Measurements from ENCODE around the gene PDIA5.

PDIA5 gene

GRCh38 chr3:123075359-123075758 is 8.5 kb downstream of the PDIA5 start:
- no peaks in the 10 kb centered on the region for H3K27me3 ChIP-seq (ENCODE audit: insufficient read depth, low read length)
- no peak overlapping the region for H3K4me3 ChIP-seq (ENCODE audit: low read length)
- no peaks in the 10 kb centered on the region for H3K9me3 ChIP-seq (ENCODE audit: insufficient read depth, low read depth, low read length)
- H3K4me1 ChIP-seq (ENCODE audit: insufficient read depth, low read length) = peaks cover 10% of the 10 kb centered on the region
- H3K27ac ChIP-seq (ENCODE audit: low read length) = no peak overlapping the region
- no peak overlapping the region for H3K9ac ChIP-seq (ENCODE audit: low read depth, low read length)
- no peaks in the 10 kb centered on the region for H3K36me3 ChIP-seq (ENCODE audit: insufficient read depth, low read depth, low read length)

GRCh38 chr3:123076112-123076495 is 9.3 kb downstream of the PDIA5 start:
- H3K4me1 ChIP-seq (ENCODE audit: insufficient read depth, low read length) = peaks cover 10% of the 10 kb centered on the region
- H3K36me3 ChIP-seq (ENCODE audit: insufficient read depth, low read depth, low read length) = no peaks in the 10 kb centered on the region
- H3K27ac ChIP-seq (ENCODE audit: low read length) = no peak overlapping the region
- no peak overlapping the region for H3K9ac ChIP-seq (ENCODE audit: low read depth, low read length)
- H3K4me3 ChIP-seq (ENCODE audit: low read length) = no peak overlapping the region
- no peaks in the 10 kb centered on the region for H3K27me3 ChIP-seq (ENCODE audit: insufficient read depth, low read length)
- H3K9me3 ChIP-seq (ENCODE audit: insufficient read depth, low read depth, low read length) = no peaks in the 10 kb centered on the region

- Histone ChIP-seq H3K4me1 (ENCODE audit: insufficient read depth, low read length) (peaks cover 10% of the 10 kb centered on the region), H3K36me3 (ENCODE audit: insufficient read depth, low read depth, low read length) (no peaks in the 10 kb centered on the region), H3K27me3 (ENCODE audit: insufficient read depth, low read length) (no peaks in the 10 kb centered on the region), H3K9ac (ENCODE audit: low read depth, low read length) (no peak overlapping the region), H3K27ac (ENCODE audit: low read length) (no peak overlapping the region), H3K9me3 (ENCODE audit: insufficient read depth, low read depth, low read length) (no peaks in the 10 kb centered on the region), H3K4me3 (ENCODE audit: low read length) (no peak overlapping the region)
These were observed 9.9 kb downstream of the PDIA5 start for GRCh38 chr3:123076496-123077418.

- Histone ChIP-seq H3K9ac (ENCODE audit: low read depth, low read length) (no peak overlapping the region), H3K9me3 (ENCODE audit: insufficient read depth, low read depth, low read length) (no peaks in the 10 kb centered on the region), H3K4me1 (ENCODE audit: insufficient read depth, low read length) (peaks cover 17% of the 10 kb centered on the region), H3K4me3 (ENCODE audit: low read length) (no peak overlapping the region), H3K27me3 (ENCODE audit: insufficient read depth, low read length) (no peaks in the 10 kb centered on the region), H3K36me3 (ENCODE audit: insufficient read depth, low read depth, low read length) (no peaks in the 10 kb centered on the region), H3K27ac (ENCODE audit: low read length) (no peak overlapping the region)
These were observed 11.3 kb downstream of the PDIA5 start for GRCh38 chr3:123078101-123078500.

- peaks cover 33% of the 10 kb centered on the region for H3K4me1 ChIP-seq (ENCODE audit: insufficient read depth, low read length)
- H3K36me3 ChIP-seq (ENCODE audit: insufficient read depth, low read depth, low read length) = no peaks in the 10 kb centered on the region
- H3K9me3 ChIP-seq (ENCODE audit: insufficient read depth, low read depth, low read length) = no peaks in the 10 kb centered on the region
- no peaks in the 10 kb centered on the region for H3K27me3 ChIP-seq (ENCODE audit: insufficient read depth, low read length)
- H3K9ac ChIP-seq (ENCODE audit: low read depth, low read length) = no peak overlapping the region
- no peak overlapping the region for H3K27ac ChIP-seq (ENCODE audit: low read length)
- no peak overlapping the region for H3K4me3 ChIP-seq (ENCODE audit: low read length)
These were observed 14.2 kb downstream of the PDIA5 start for GRCh38 chr3:123080864-123081562.

- Histone ChIP-seq H3K9ac (ENCODE audit: low read depth, low read length) (no peak overlapping the region), H3K27ac (ENCODE audit: low read length) (no peak overlapping the region), H3K4me3 (ENCODE audit: low read length) (no peak overlapping the region), H3K36me3 (ENCODE audit: insufficient read depth, low read depth, low read length) (no peaks in the 10 kb centered on the region), H3K4me1 (ENCODE audit: insufficient read depth, low read length) (peaks cover 35% of the 10 kb centered on the region), H3K9me3 (ENCODE audit: insufficient read depth, low read depth, low read length) (no peaks in the 10 kb centered on the region), H3K27me3 (ENCODE audit: insufficient read depth, low read length) (no peaks in the 10 kb centered on the region)
These were observed 15.0 kb downstream of the PDIA5 start for GRCh38 chr3:123081718-123082369.

GRCh38 chr3:123082370-123083065 is 15.7 kb downstream of the PDIA5 start:
- H3K27me3 ChIP-seq (ENCODE audit: insufficient read depth, low read length) = no peaks in the 10 kb centered on the region
- H3K4me3 ChIP-seq (ENCODE audit: low read length) = no peak overlapping the region
- H3K9me3 ChIP-seq (ENCODE audit: insufficient read depth, low read depth, low read length) = no peaks in the 10 kb centered on the region
- H3K9ac ChIP-seq (ENCODE audit: low read depth, low read length) = no peak overlapping the region
- H3K36me3 ChIP-seq (ENCODE audit: insufficient read depth, low read depth, low read length) = no peaks in the 10 kb centered on the region
- H3K4me1 ChIP-seq (ENCODE audit: insufficient read depth, low read length) = peaks cover 40% of the 10 kb centered on the region
- no peak overlapping the region for H3K27ac ChIP-seq (ENCODE audit: low read length)

- Histone ChIP-seq H3K9ac (ENCODE audit: low read depth, low read length) (no peak overlapping the region), H3K36me3 (ENCODE audit: insufficient read depth, low read depth, low read length) (no peaks in the 10 kb centered on the region), H3K9me3 (ENCODE audit: insufficient read depth, low read depth, low read length) (no peaks in the 10 kb centered on the region), H3K4me1 (ENCODE audit: insufficient read depth, low read length) (peaks cover 48% of the 10 kb centered on the region), H3K4me3 (ENCODE audit: low read length) (no peak overlapping the region), H3K27ac (ENCODE audit: low read length) (no peak overlapping the region), H3K27me3 (ENCODE audit: insufficient read depth, low read length) (no peaks in the 10 kb centered on the region)
These were observed 16.7 kb downstream of the PDIA5 start for GRCh38 chr3:123083383-123084124.

GRCh38 chr3:123084192-123084591 is 17.4 kb downstream of the PDIA5 start:
- peaks cover 48% of the 10 kb centered on the region for H3K4me1 ChIP-seq (ENCODE audit: insufficient read depth, low read length)
- H3K4me3 ChIP-seq (ENCODE audit: low read length) = no peak overlapping the region
- no peak overlapping the region for H3K27ac ChIP-seq (ENCODE audit: low read length)
- H3K9ac ChIP-seq (ENCODE audit: low read depth, low read length) = 0 out of 2 replicates have a peak overlapping the region, but pooled peaks have one; percentile 9
- no peaks in the 10 kb centered on the region for H3K27me3 ChIP-seq (ENCODE audit: insufficient read depth, low read length)
- 0 out of 2 replicates have a peak, but pooled peaks cover 4% of the 10 kb centered on the region for H3K36me3 ChIP-seq (ENCODE audit: insufficient read depth, low read depth, low read length)
- no peaks in the 10 kb centered on the region for H3K9me3 ChIP-seq (ENCODE audit: insufficient read depth, low read depth, low read length)

- Histone ChIP-seq H3K9ac (ENCODE audit: low read depth, low read length) (0 out of 2 replicates have a peak overlapping the region, but pooled peaks have one; percentile 9), H3K4me3 (ENCODE audit: low read length) (no peak overlapping the region), H3K27me3 (ENCODE audit: insufficient read depth, low read length) (no peaks in the 10 kb centered on the region), H3K27ac (ENCODE audit: low read length) (no peak overlapping the region), H3K36me3 (ENCODE audit: insufficient read depth, low read depth, low read length) (0 out of 2 replicates have a peak, but pooled peaks cover 6% of the 10 kb centered on the region), H3K4me1 (ENCODE audit: insufficient read depth, low read length) (peaks cover 51% of the 10 kb centered on the region; the same call in 1 of the 2 replicates), H3K9me3 (ENCODE audit: insufficient read depth, low read depth, low read length) (no peaks in the 10 kb centered on the region)
These were observed 18.0 kb downstream of the PDIA5 start for GRCh38 chr3:123084738-123085237.

All from iPS-20b (cell line).